HepG2 (cell line): Measurements from ENCODE around the gene LYST. TPM values are rescaled to one million over a fixed set of nuclear protein-coding genes. Genes with fewer than 3 reads are reported as not detected.

ENCODE experiments used
- ARID4A ChIP-seq: sonication (generic); formaldehyde crosslinking; IDR thresholded peaks from 2 replicates; pipeline ENCODE4 v1.5.0; 2020; ENCODE audit warnings: mild to moderate bottlenecking, missing genetic modification reagents, borderline replicate concordance
- BCL6 ChIP-seq: IDR thresholded peaks from 2 replicates; pipeline ENCODE4 v1.6.1; 2016; ENCODE audit warnings: missing genetic modification reagents, missing compliant biosample characterization
- GZF1 ChIP-seq: sonication (generic); formaldehyde crosslinking; IDR thresholded peaks from 2 replicates; pipeline ENCODE4 v1.5.1; 2020; ENCODE audit warnings: mild to moderate bottlenecking, missing genetic modification reagents
- HMG20B ChIP-seq: conservative IDR thresholded peaks from 2 replicates; pipeline ENCODE4 v1.6.1; 2016; ENCODE audit warnings: missing genetic modification reagents, missing compliant biosample characterization
- KAT2B ChIP-seq: fragments of 150-350 bp; IDR thresholded peaks from 2 replicates; pipeline ENCODE4 v1.6.1; 2014; ENCODE audit warnings: low read depth, low read length, borderline replicate concordance
- KDM3A ChIP-seq: IDR thresholded peaks from 2 replicates; pipeline ENCODE4 v1.6.1; 2018; ENCODE audit warnings: low read depth, missing compliant biosample characterization
- KDM5B ChIP-seq: sonication (generic); formaldehyde crosslinking; IDR thresholded peaks from 2 replicates; pipeline ENCODE4 v1.4.0; 2020; ENCODE audit warnings: missing genetic modification reagents, mild to moderate bottlenecking, borderline replicate concordance
- MEF2D ChIP-seq: sonication (generic); formaldehyde crosslinking; IDR thresholded peaks from 2 replicates; pipeline ENCODE4 v1.5.1; 2020; ENCODE audit warnings: mild to moderate bottlenecking, missing genetic modification reagents
- POLR2AphosphoS2 ChIP-seq: IDR thresholded peaks from 2 replicates; pipeline ENCODE4 v1.6.1; 2011; ENCODE audit warnings: low read depth, low read length, improper control_type of control experiment
- PRDM15 ChIP-seq: sonication (generic); formaldehyde crosslinking; IDR thresholded peaks from 2 replicates; pipeline ENCODE4 v1.4.0; 2020; ENCODE audit warnings: missing genetic modification reagents
- SNAPC2 ChIP-seq: sonication (generic); formaldehyde crosslinking; IDR thresholded peaks from 2 replicates; pipeline ENCODE4 v1.8.1; 2022; ENCODE audit warnings: mild to moderate bottlenecking, missing genetic modification reagents
- THAP11 ChIP-seq: IDR thresholded peaks from 2 replicates; pipeline ENCODE4 v1.6.1; 2016; ENCODE audit warnings: missing biosample characterization, missing genetic modification reagents
- ZNF275 ChIP-seq: sonication (generic); formaldehyde crosslinking; IDR thresholded peaks from 2 replicates; pipeline ENCODE4 v1.8.0; 2022; ENCODE audit warnings: missing genetic modification reagents, mild to moderate bottlenecking, inconsistent platforms, borderline replicate concordance
- ZNF343 ChIP-seq: sonication (generic); formaldehyde crosslinking; IDR thresholded peaks from 2 replicates; pipeline ENCODE4 v1.4.0; 2020; ENCODE audit warnings: mild to moderate bottlenecking, missing genetic modification reagents
- ZNF589 ChIP-seq: sonication (generic); formaldehyde crosslinking; conservative IDR thresholded peaks from 2 replicates; pipeline ENCODE4 v1.8.0; 2022; ENCODE audit warnings: mild to moderate bottlenecking, moderate library complexity, missing genetic modification reagents
- ZNF674 ChIP-seq: sonication (generic); formaldehyde crosslinking; IDR thresholded peaks from 2 replicates; pipeline ENCODE4 v1.5.0; 2020; ENCODE audit warnings: low read depth, mild to moderate bottlenecking, missing genetic modification reagents
- ZNF792 ChIP-seq: IDR thresholded peaks from 2 replicates; pipeline ENCODE4 v1.6.1; 2016
- ZSCAN5A ChIP-seq: sonication (generic); formaldehyde crosslinking; IDR thresholded peaks from 2 replicates; pipeline ENCODE4 v1.8.0; 2022; ENCODE audit warnings: mild to moderate bottlenecking, missing genetic modification reagents, borderline replicate concordance
- polyA plus RNA-seq, 8 experiments: library from polyadenylated mRNA; depleted of rRNA in 3 of 8; stranded (reverse) in 7 of 8; unstranded in 1 of 8; fragments of >200 nt; fragmentation: Illumina TruSeq in 4 of 8; extraction: Trizol in 4 of 8; gene quantifications; 2 replicates each; pipeline versions ENCODE4 v1.2.1 to v1.2.3, GENCODE V29; 2011 to 2016; ENCODE audit warnings: low read depth in 4 of 8, missing spikeins in 1 of 8, mixed read lengths in 1 of 8; ENCODE audit not compliant: insufficient read depth in 1 of 8
- total RNA-seq, 5 experiments: library from RNA; depleted of rRNA; stranded (reverse); fragments of >200 nt; fragmentation: Illumina TruSeq; extraction: Trizol; gene quantifications; 2 replicates each; pipeline ENCODE4 v1.2.3, GENCODE V29; 2016; ENCODE audit warnings: low read depth in 1 of 5

Gene LYST
- total and polyA plus RNA-seq, 2 of the 13 experiments (the other 11 are each of a cell fraction or from before 2014, with no cell fraction given), result 0.91 to 2.5 TPM

GRCh38 chr1:235622936-235623779, 243.5 kb downstream of the LYST start (continued):
- TF ChIP-seq PRDM15 (peak; percentile 83), SNAPC2 (CRISPR knock-in tag) (no peak), GZF1 (CRISPR knock-in tag) (no peak), MEF2D (no peak), ZSCAN5A (CRISPR knock-in tag) (no peak), ZNF275 (CRISPR knock-in tag) (no peak), HMG20B (CRISPR knock-in tag) (no peak), POLR2AphosphoS2 (no peak), BCL6 (CRISPR knock-in tag) (0 out of 2 replicates have a peak, but pooled peaks have one; percentile 26), ZNF792 (no peak), THAP11 (CRISPR knock-in tag) (no peak), ZNF674 (CRISPR knock-in tag) (no peak), ARID4A (CRISPR knock-in tag) (no peak), KDM5B (CRISPR knock-in tag) (no peak), KAT2B (no peak), ZNF589 (CRISPR knock-in tag) (no peak), KDM3A (CRISPR knock-in tag) (no peak), ZNF343 (CRISPR knock-in tag) (no peak)
